GM20431 (cell line): Measurements from ENCODE around the gene NDUFB11.

Experiments
- in situ Hi-C: fragments of 300-500 bp; cut with MseI, MboI; formaldehyde crosslinking; loops from one replicate; pipeline ENCODE4 v1.15.0; 2020; ENCODE audit warnings: low sequenced_read_pairs; ENCODE audit not compliant: unreplicated experiment

The NDUFB11 gene

DNA sequence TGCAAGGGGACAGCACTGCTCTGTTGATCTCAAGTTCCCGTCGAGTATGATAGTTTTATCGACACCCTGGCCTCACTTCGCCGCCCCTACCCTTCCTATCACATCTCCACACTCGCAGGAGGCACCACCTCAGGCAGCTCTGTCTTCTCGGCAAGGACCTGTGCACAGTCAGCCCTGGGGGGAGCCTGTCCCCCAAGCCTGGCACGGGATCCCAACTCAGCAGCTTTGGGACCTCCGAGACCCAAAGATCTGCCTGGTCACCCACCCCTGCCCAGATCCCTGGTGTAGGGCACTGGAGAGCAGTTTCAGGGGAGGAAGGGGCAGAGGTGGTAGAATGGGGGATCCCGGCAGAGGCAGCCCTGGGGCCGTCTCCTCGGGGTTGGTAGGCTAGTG, 31.1 kb upstream of the NDUFB11 start:
- in situ Hi-C loops = no loop called here

- in situ Hi-C loops = no loop called here
Observed at GRCh38 chrX:47174846-47175587, 30.5 kb upstream of the NDUFB11 start.

DNA sequence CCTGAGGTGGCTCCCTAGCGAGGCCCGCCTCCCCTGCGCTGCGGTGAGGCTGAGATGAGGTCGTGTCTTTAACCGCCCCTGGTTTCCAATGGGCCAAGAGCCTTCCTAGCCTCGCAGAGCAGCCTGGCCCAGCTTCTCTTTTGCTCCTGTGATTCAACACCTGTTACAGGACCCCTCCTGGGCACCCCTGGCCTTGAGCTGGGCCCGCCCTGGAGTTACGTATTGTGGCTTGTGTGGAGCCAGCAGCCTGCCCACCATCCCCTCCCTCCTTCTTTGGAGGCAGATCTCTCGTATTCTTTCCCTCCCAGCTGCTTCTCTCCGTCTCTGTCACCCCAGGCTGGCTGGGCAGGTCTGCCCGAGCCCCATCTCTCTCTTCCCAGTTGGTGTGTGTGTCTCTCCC, 29.9 kb upstream of the NDUFB11 start:
- in situ Hi-C loops = no loop called here

- in situ Hi-C loops = no loop called here
Observed at GRCh38 chrX:47172971-47173792, 28.7 kb upstream of the NDUFB11 start.

- in situ Hi-C loops = no loop called here
Observed at GRCh38 chrX:47172549-47172948, 28.0 kb upstream of the NDUFB11 start.

- in situ Hi-C loops = no loop called here
Observed at GRCh38 chrX:47171996-47172395, 27.5 kb upstream of the NDUFB11 start.

- in situ Hi-C loops = no loop called here
Observed at GRCh38 chrX:47170861-47171692, 26.6 kb upstream of the NDUFB11 start.

DNA sequence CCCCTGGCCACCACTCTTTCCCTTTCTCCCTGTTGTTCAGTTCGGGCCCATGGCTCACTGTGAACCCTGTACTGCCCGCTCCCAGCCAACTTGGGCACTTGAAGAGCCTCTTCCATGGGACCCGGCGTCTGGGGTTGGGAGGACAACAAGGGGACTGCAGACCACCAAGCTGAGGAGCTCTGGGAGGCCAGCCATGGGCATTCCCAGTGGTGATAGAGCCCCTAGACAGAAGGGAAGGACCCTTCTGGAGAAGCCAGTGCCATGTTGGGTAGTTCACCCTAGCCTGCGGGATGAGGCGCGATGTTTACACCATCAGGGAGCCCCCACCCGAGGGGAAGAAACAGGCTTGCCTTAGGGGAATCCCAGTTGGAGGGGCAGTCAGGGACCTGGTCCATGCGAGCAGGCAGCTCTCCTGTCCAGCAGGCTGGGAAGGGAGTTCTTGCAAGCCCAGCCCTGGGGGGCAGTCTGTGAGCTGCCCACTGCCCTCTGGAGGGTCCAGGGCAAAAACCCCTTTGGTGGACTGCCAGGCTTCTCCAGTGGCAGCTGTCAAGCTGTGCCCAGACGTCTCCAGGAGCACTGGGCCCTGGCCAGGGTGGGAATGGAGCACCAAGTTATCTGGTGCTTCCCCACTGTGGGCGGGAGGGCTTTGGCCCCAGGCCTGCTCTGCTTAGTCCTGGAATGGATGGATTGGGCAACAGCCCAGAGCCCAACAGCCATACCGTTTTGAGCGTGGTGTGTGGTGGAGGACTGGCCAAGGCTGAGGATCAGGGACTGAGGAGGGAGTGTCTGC, 25.4 kb upstream of the NDUFB11 start:
- in situ Hi-C loops = no loop called here

- in situ Hi-C loops = no loop called here
Observed at GRCh38 chrX:47169273-47169672, 24.8 kb upstream of the NDUFB11 start.

- in situ Hi-C loops = no loop called here
Observed at GRCh38 chrX:47168495-47169073, 24.1 kb upstream of the NDUFB11 start.

GRCh38 chrX:47166126-47166525, 21.6 kb upstream of the NDUFB11 start:
- in situ Hi-C loops = no loop called here

GRCh38 chrX:47164420-47164819, 19.9 kb upstream of the NDUFB11 start:
- in situ Hi-C loops = no loop called here

DNA sequence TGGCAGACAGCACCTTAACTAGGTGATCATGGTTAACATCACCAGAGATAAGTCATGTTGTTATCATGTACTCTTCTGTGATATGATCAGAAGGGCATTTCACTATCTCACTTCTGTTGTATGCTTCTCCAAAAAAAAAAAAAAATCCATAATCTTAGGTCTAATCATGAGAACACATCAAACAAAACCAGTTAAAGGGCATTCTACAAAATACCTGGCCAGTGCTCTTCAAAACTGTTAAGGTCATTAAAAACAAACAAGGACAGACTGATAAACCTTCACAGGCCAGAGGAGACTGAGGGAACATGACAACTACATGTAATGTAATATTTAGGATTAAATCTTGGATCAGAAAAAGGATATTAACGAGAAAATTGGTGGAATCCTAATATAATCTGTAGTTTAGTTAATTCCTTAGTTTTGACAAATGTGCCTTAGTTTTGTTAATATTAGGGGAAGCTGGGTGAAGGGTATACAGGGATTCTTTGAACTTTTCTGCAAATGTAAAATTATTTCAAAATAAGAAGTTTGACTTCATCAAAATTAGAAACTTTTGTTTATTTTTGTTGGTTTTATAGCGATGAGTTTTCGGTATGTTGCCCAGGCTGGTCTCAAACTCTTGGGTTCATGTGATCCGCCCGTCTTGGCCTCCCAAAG, 18.6 kb upstream of the NDUFB11 start:
- in situ Hi-C loops = no loop called here

- in situ Hi-C loops = no loop called here
Observed at GRCh38 chrX:47160781-47161180, 16.3 kb upstream of the NDUFB11 start.

GRCh38 chrX:47158781-47159180, 14.3 kb upstream of the NDUFB11 start:
- in situ Hi-C loops = no loop called here

GRCh38 chrX:47158131-47158530, 13.6 kb upstream of the NDUFB11 start:
- in situ Hi-C loops = no loop called here

DNA sequence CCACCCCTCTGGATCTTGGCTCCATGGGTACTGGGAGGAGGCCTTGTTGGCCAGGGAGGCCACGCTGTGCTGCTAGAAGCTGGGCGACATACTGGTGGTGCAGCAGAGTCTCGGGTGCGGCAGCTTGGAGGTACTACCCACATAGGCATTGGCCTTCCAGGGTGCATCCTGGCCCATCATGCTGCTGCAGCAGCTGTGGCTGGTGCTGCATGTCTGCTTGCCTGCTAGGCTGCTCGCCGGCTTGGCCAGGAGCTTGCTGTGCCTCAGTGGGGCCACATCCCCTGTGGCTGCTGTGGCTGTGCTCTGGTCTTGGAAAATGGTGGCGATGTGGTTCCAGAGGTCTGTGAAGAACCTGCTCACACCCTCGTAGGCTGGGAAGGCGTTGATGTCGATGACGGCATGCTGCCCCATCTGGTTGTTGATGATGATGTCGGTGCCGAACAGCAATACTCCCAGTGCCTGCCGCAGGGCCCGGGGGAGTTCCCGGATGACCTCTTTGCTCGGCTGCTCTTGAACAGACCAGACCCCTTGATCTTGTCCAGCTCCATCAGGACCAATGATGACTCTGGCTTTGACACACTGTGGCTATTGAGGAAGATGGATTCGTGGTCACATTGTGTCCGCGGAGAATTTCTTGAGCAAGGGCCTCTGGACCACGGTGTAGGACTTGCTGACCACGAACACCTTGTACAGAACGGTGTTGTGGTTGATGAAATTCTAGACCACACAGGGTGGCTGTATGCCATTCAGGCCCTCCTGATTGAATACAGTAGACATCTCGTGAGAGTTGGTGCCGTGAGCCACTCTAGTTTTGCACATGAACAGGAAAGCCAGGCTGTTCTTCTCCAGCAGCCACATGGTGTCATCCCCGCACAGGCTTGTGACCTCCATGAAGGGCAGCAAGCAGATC, 12.4 kb upstream of the NDUFB11 start:
- in situ Hi-C loops = no loop called here

DNA sequence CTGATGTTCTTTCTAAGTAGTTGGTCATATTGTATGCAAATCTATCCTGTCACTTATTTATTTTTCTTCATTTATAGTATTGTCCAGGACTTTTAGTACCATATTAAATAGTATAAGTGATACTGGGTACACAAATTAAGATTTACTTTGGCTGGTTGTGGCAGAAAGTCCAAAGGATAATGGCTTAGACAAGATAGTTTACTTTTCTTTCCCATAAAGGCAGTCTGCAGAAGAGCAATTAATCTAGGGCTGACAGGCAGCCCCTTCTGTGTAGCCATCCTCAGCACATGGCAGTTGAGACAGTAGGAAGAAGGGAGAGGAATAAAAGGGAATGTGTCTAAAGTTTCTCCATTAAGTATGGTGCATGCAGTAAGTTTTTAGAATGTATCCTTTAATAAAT, 6.9 kb upstream of the NDUFB11 start:
- in situ Hi-C loops = no loop called here
